HCT116 (cell line): ENCODE results near the gene TPPP3. TPM values are rescaled to one million over a fixed set of nuclear protein-coding genes. Genes with fewer than 3 reads are reported as not detected.

Experiments used
- ATAC-seq: fragments of 200-7000 bp; cut with Tn5 transposase; 2 replicates; pipeline ENCODE4 v1.9.1; 2020; ENCODE audit warnings: mild to moderate bottlenecking, moderate library complexity
- BruUV-seq: library from RNA; stranded (reverse); fragments of 400-500 nt; replicated peaks from 2 replicates; lab custom pipeline; 2021; lab: Mats Ljungman, UMichigan
- CTCF ChIA-PET: fragments of 300-600 bp; sonication (Branson Sonifier 250); formaldehyde crosslinking; loops from one replicate; lab custom pipeline; 2021; ENCODE audit warnings: antibody characterized with exemption; lab: Charles Lee
- POLR2A ChIA-PET: fragments of 300-600, 350-600 bp; sonication (Branson Sonifier 250); formaldehyde crosslinking; loops from one replicate; lab custom pipeline; 2021; ENCODE audit warnings: antibody characterized with exemption; lab: Charles Lee
- RAD21 ChIA-PET, 2 experiments: fragments of 300-600 bp; sonication (Branson Sonifier 250); formaldehyde crosslinking; loops; one replicate each; lab custom pipeline; 2023; ENCODE audit warnings: low total read pairs in 2 of 2; ENCODE audit not compliant: uncharacterized antibody in 2 of 2, unreplicated experiment in 2 of 2, low non-redundant PET in 1 of 2; lab: Charles Lee
- DNase-seq: peaks from one replicate; pipeline ENCODE4 v3.0.0-alpha.2; 2010; ENCODE audit warnings: low read depth, low spot score
- H2AFZ ChIP-seq: fragments of 200-600 bp; shearing (Covaris generic), sonication (generic); 2 replicates; pipeline ENCODE4 v1.6.1; 2017; ENCODE audit warnings: low read depth, mixed run types, mixed read lengths, antibody characterized with exemption, low read length; ENCODE audit not compliant: poor library complexity, severe bottlenecking
- H3K27ac ChIP-seq: 2 replicates; pipeline ENCODE4 v1.5.1; 2012; ENCODE audit warnings: low read depth, low read length
- H3K27me3 ChIP-seq: fragments of 200-600 bp; sonication (generic); 2 replicates; pipeline ENCODE4 v1.6.1; 2016; ENCODE audit warnings: mixed run types, low read length, mixed read lengths; ENCODE audit not compliant: insufficient read depth
- H3K36me3 ChIP-seq, 2 experiments: fragments of 200-500 bp in 1 of 2; fragments of 200-600 bp in 1 of 2; sonication (Bioruptor generic) in 1 of 2; sonication (generic) in 1 of 2; 2 replicates each; pipeline versions ENCODE4 v1.5.1 to v1.6.1; 2014 to 2016; ENCODE audit warnings: low read length in 2 of 2, inconsistent platforms in 1 of 2, mixed read lengths in 1 of 2, mixed run types in 1 of 2; ENCODE audit not compliant: insufficient read depth in 2 of 2, control insufficient read depth in 1 of 2
- H3K4me1 ChIP-seq, 2 experiments: fragments of 200-600 bp in 1 of 2; sonication (generic) in 1 of 2; 2 replicates each; pipeline versions ENCODE4 v1.5.1 to v1.6.1; 2012 to 2017; ENCODE audit warnings: low read length in 2 of 2, inconsistent platforms in 1 of 2, mild to moderate bottlenecking in 1 of 2, mixed read lengths in 1 of 2, mixed run types in 1 of 2, moderate library complexity in 1 of 2; ENCODE audit not compliant: insufficient read depth in 2 of 2, control insufficient read depth in 1 of 2
- H3K4me2 ChIP-seq: fragments of 200-600 bp; sonication (generic); 2 replicates; pipeline ENCODE4 v1.6.1; 2017; ENCODE audit warnings: mixed run types, low read length, mixed read lengths
- H3K4me3 ChIP-seq, 2 experiments: fragments of 200-600 bp in 1 of 2; sonication (generic) in 1 of 2; replicated peaks in 1 of 2; 2 replicates each; pipeline ENCODE4 v1.5.1; 2011 to 2016; ENCODE audit warnings: low read length in 2 of 2, control low read depth in 1 of 2, low read depth in 1 of 2, mild to moderate bottlenecking in 1 of 2, mixed read lengths in 1 of 2, mixed run types in 1 of 2
- H3K79me2 ChIP-seq: fragments of 200-600 bp; sonication (generic); 2 replicates; pipeline ENCODE4 v1.6.1; 2017; ENCODE audit warnings: mild to moderate bottlenecking, mixed run types, low read length, moderate library complexity, mixed read lengths; ENCODE audit not compliant: insufficient read depth
- H3K9ac ChIP-seq: fragments of 200-600 bp; sonication (generic); 2 replicates; pipeline ENCODE4 v1.6.1; 2016; ENCODE audit warnings: low read length, mixed read lengths
- H3K9me2 ChIP-seq: fragments of 200-600 bp; sonication (generic), shearing (Covaris generic); 2 replicates; pipeline ENCODE4 v1.6.1; 2017; ENCODE audit warnings: mixed run types, mild to moderate bottlenecking, moderate library complexity; ENCODE audit not compliant: insufficient read depth
- H3K9me3 ChIP-seq, 2 experiments: fragments of 200-500 bp in 1 of 2; fragments of 200-600 bp in 1 of 2; sonication (Bioruptor generic) in 1 of 2; sonication (generic) in 1 of 2; 2 replicates each; pipeline ENCODE4 v1.6.1; 2014 to 2017; ENCODE audit warnings: low read length in 2 of 2, mixed read lengths in 2 of 2, inconsistent platforms in 1 of 2, low read depth in 1 of 2, mild to moderate bottlenecking in 1 of 2, mixed run types in 1 of 2, moderate library complexity in 1 of 2; ENCODE audit not compliant: control insufficient read depth in 1 of 2, insufficient read depth in 1 of 2
- H4K20me1 ChIP-seq: fragments of 200-600 bp; sonication (generic), shearing (Covaris generic); 2 replicates; pipeline ENCODE4 v1.6.1; 2017; ENCODE audit warnings: mixed run types, mild to moderate bottlenecking, moderate library complexity; ENCODE audit not compliant: insufficient read depth
- CBX3 ChIP-seq: IDR thresholded peaks from 2 replicates; pipeline ENCODE4 v1.6.1; 2012; ENCODE audit warnings: low read depth
- EGR1 ChIP-seq: IDR thresholded peaks from 2 replicates; pipeline ENCODE4 v1.6.1; 2012; ENCODE audit warnings: low read depth
- ELF1 ChIP-seq: IDR thresholded peaks from 2 replicates; pipeline ENCODE4 v1.6.1; 2012; ENCODE audit warnings: low read depth, borderline replicate concordance
- EZH2phosphoT487 ChIP-seq: fragments of 200-600 bp; IDR thresholded peaks from 2 replicates; pipeline ENCODE4 v1.6.1; 2018; ENCODE audit warnings: antibody characterized with exemption, borderline replicate concordance
- MAX ChIP-seq: IDR thresholded peaks from 2 replicates; pipeline ENCODE4 v1.6.1; 2012
- POLR2A ChIP-seq: IDR thresholded peaks from 2 replicates; pipeline ENCODE4 v1.7.0; 2011; ENCODE audit warnings: borderline replicate concordance; ENCODE audit not compliant: insufficient read depth, insufficient read length; ENCODE audit errors: extremely low read depth
- POLR2AphosphoS5 ChIP-seq: IDR thresholded peaks from 2 replicates; pipeline ENCODE4 v1.6.1; 2011; ENCODE audit warnings: mild to moderate bottlenecking, low read depth, low read length, moderate library complexity
- RAD21 ChIP-seq: IDR thresholded peaks from 2 replicates; pipeline ENCODE4 v1.6.1; 2012; ENCODE audit warnings: low read depth, mild to moderate bottlenecking
- YY1 ChIP-seq: IDR thresholded peaks from 2 replicates; pipeline ENCODE4 v1.6.1; 2011; ENCODE audit warnings: low read length, low read depth, moderate library complexity, mild to moderate bottlenecking; ENCODE audit not compliant: insufficient replicate concordance; ENCODE audit errors: extremely low read depth
- ZFX ChIP-seq: fragments of 450-650 bp; IDR thresholded peaks from 2 replicates; pipeline ENCODE4 v1.6.1; 2017
- ZNF274 ChIP-seq: fragments of 200-500 bp; sonication (Bioruptor generic); IDR thresholded peaks from 2 replicates; pipeline ENCODE4 v1.6.1; 2014; ENCODE audit warnings: mild to moderate bottlenecking, low read depth, low read length, inconsistent platforms
- intact Hi-C: fragments of 100-400 bp; cut with micrococcal nuclease; formaldehyde crosslinking; loops from 2 replicates; pipeline ENCODE4 v1.10.0; 2022
- total RNA-seq: library from RNA; stranded (reverse); gene quantifications from one replicate; pipeline ENCODE4 v1.2.1, GENCODE V29; 2021; ENCODE audit not compliant: unreplicated experiment
- TF ChIP-seq, protein P1 (sequence below): IDR thresholded peaks from 2 replicates; pipeline ENCODE4 v1.6.1; 2012
- TF ChIP-seq, protein P2 (sequence below): IDR thresholded peaks from 2 replicates; pipeline ENCODE4 v1.6.1; 2012; ENCODE audit warnings: low read depth

The TPPP3 gene
- total RNA-seq, 1 experiment from 2014 or later, result 1.2 TPM

- no peak for ATAC-seq
- ChIA-PET CTCF (no interaction called here), POLR2A (no interaction called here), RAD21 (no interaction called here)
- Histone ChIP-seq H4K20me1 (no peaks in the 10 kb centered on the region), H3K79me2 (no peaks in the 10 kb centered on the region), H3K36me3 (no peaks in the 10 kb centered on the region), H3K9me2 (no peaks in the 10 kb centered on the region), H3K4me3 (no peak overlapping the region), H3K4me2 (no peak overlapping the region), H3K9ac (no peak overlapping the region), H2AFZ (no peak overlapping the region), H3K9me3 (no peaks in the 10 kb centered on the region), H3K27ac (no peak overlapping the region), H3K4me1 (peaks cover 23 to 38% of the 10 kb centered on the region in 2 experiments), H3K27me3 (no peaks in the 10 kb centered on the region)
- no TSS peak for BruUV-seq
- no peak for DNase-seq
- intact Hi-C loops, result no loop called here
- no peak for TF ChIP-seq MAX
- TF ChIP-seq EZH2phosphoT487, result no peak
- TF ChIP-seq EGR1, result no peak
- TF ChIP-seq RAD21, result no peak
- TF ChIP-seq, protein P1, sequence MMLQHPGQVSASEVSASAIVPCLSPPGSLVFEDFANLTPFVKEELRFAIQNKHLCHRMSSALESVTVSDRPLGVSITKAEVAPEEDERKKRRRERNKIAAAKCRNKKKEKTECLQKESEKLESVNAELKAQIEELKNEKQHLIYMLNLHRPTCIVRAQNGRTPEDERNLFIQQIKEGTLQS, result no peak
- TF ChIP-seq CBX3, result no peak
These were observed 13.0 kb upstream of the TPPP3 start for GRCh38 chr16:67406111-67406971.

GRCh38 chr16:67405336-67405735 lies 12.0 kb upstream of the TPPP3 start:
- no TSS peak for BruUV-seq
- Histone ChIP-seq H3K4me1 (peaks cover 23 to 38% of the 10 kb centered on the region in 2 experiments), H3K27ac (peak overlapping the region; percentile 74), H3K4me3 (peak overlapping the region in 1 of 2 experiments; percentile 41; a peak in 2 of 4 replicates), H3K36me3 (no peaks in the 10 kb centered on the region), H3K9me3 (no peaks in the 10 kb centered on the region), H3K79me2 (no peaks in the 10 kb centered on the region), H3K9me2 (no peaks in the 10 kb centered on the region), H3K4me2 (peak overlapping the region; percentile 78), H3K9ac (peak overlapping the region; percentile 50), H4K20me1 (no peaks in the 10 kb centered on the region), H3K27me3 (no peaks in the 10 kb centered on the region), H2AFZ (no peak overlapping the region)
- CTCF ChIA-PET, result interaction anchor here (1.4 kb wide), 1 partner anchor 23 kb away, joined by 3 read pairs; no protein-coding TSS in a partner anchor
- POLR2A ChIA-PET, result no interaction called here
- intact Hi-C loops, result no loop called here
- DNase-seq (no peak), ATAC-seq (peak; percentile 38)
- RAD21 ChIA-PET, result no interaction called here
- TF ChIP-seq, protein P2, sequence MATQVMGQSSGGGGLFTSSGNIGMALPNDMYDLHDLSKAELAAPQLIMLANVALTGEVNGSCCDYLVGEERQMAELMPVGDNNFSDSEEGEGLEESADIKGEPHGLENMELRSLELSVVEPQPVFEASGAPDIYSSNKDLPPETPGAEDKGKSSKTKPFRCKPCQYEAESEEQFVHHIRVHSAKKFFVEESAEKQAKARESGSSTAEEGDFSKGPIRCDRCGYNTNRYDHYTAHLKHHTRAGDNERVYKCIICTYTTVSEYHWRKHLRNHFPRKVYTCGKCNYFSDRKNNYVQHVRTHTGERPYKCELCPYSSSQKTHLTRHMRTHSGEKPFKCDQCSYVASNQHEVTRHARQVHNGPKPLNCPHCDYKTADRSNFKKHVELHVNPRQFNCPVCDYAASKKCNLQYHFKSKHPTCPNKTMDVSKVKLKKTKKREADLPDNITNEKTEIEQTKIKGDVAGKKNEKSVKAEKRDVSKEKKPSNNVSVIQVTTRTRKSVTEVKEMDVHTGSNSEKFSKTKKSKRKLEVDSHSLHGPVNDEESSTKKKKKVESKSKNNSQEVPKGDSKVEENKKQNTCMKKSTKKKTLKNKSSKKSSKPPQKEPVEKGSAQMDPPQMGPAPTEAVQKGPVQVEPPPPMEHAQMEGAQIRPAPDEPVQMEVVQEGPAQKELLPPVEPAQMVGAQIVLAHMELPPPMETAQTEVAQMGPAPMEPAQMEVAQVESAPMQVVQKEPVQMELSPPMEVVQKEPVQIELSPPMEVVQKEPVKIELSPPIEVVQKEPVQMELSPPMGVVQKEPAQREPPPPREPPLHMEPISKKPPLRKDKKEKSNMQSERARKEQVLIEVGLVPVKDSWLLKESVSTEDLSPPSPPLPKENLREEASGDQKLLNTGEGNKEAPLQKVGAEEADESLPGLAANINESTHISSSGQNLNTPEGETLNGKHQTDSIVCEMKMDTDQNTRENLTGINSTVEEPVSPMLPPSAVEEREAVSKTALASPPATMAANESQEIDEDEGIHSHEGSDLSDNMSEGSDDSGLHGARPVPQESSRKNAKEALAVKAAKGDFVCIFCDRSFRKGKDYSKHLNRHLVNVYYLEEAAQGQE, result no peak
- TF ChIP-seq ZNF274 (no peak), ZFX (no peak), POLR2AphosphoS5 (no peak), MAX (no peak), ELF1 (no peak), POLR2A (no peak), RAD21 (no peak), YY1 (no peak)
- TF ChIP-seq, protein P1, result no peak
